Sigmoid colon (tissue), 7 donors: ENCODE results near the gene TNRC6A. TPM values are rescaled to one million over a fixed set of nuclear protein-coding genes. Genes with fewer than 3 reads are reported as not detected.

Experiments used
- DNase-seq: peaks from one replicate; pipeline ENCODE4 v3.0.0-alpha.2; 2019
- H3K27ac ChIP-seq, 4 donors: fragments of 200-600 bp; sonication (generic); one replicate each; pipeline ENCODE4 v1.5.1; 2016 to 2019; ENCODE audit warnings: mild to moderate bottlenecking in 1 of 4
- H3K27me3 ChIP-seq, 3 donors: fragments of 200-600 bp; sonication (generic); one replicate each; pipeline ENCODE4 v1.5.1; 2019; ENCODE audit warnings: mild to moderate bottlenecking in 1 of 3
- H3K36me3 ChIP-seq, 4 donors: fragments of 200-600 bp; sonication (generic); one replicate each; pipeline ENCODE4 v1.5.1; 2016 to 2019
- H3K4me1 ChIP-seq, 4 donors: fragments of 200-600 bp; sonication (generic); one replicate each; pipeline ENCODE4 v1.5.1; 2017 to 2019
- H3K4me3 ChIP-seq, 4 donors: fragments of 200-600 bp; sonication (generic); one replicate each; pipeline ENCODE4 v1.5.1; 2017 to 2019; ENCODE audit warnings: mild to moderate bottlenecking in 2 of 4, moderate library complexity in 1 of 4
- H3K9me3 ChIP-seq, 4 donors: fragments of 200-600 bp in 3 of 4; sonication (generic) in 3 of 4; one replicate each; pipeline versions ENCODE4 v1.5.1 to v1.6.1; 2013 to 2019
- CTCF ChIP-seq, 4 experiments: fragments of 450-650 bp in 3 of 4; fragments of 200-600 bp in 1 of 4; IDR thresholded peaks; one replicate each; pipeline ENCODE4 v1.5.1; 2016 to 2019; ENCODE audit warnings: antibody characterized with exemption in 4 of 4, mild to moderate bottlenecking in 3 of 4, moderate library complexity in 2 of 4
- EP300 ChIP-seq, 4 donors: sonication (generic); formaldehyde crosslinking; IDR thresholded peaks; one replicate each; pipeline ENCODE4 v1.6.1; 2017; ENCODE audit warnings: antibody characterized with exemption in 4 of 4
- POLR2A ChIP-seq, 2 donors: fragments of 450-650 bp; IDR thresholded peaks; one replicate each; pipeline ENCODE4 v1.6.1; 2016; ENCODE audit warnings: antibody characterized with exemption in 2 of 2, mild to moderate bottlenecking in 2 of 2, moderate library complexity in 2 of 2
- POLR2AphosphoS5 ChIP-seq, 4 donors: sonication (generic); formaldehyde crosslinking; IDR thresholded peaks; one replicate each; pipeline ENCODE4 v1.6.1; 2017; ENCODE audit warnings: antibody characterized with exemption in 4 of 4
- WGBS, 2 donors: extraction: QIAGEN DNeasy Blood & Tissue Kit; methylation state at CpG; one replicate each; pipeline ENCODE4 v1.1.7; 2013; 5-methylcytosine and 5-hydroxymethylcytosine counted together
- intact Hi-C: fragments of 100-400 bp; cut with DNase I; formaldehyde crosslinking; loops from one replicate; pipeline ENCODE4 v1.15.1; 2023
- polyA plus RNA-seq, 3 donors: library from polyadenylated mRNA; stranded (reverse); fragments of 200-250 nt; gene quantifications; one replicate each; pipeline ENCODE4 v1.2.3, GENCODE V29; 2013
- total RNA-seq, 4 donors: library from RNA; depleted of rRNA; stranded (reverse); fragments of >200 nt; gene quantifications; one replicate each; pipeline ENCODE4 v1.1.0, GENCODE V29; 2016
- donor health status: healthy with polysubstance abuse.
- donor health status: Bipolar disorder and iron deficiency.
- donor health status: healthy.

TNRC6A gene
- total and polyA plus RNA-seq, 7 donors = 4.6 to 129 (median 42.8) TPM

- no peaks in the 10 kb centered on the region for H3K9me3 ChIP-seq
- intact Hi-C loops = loop anchor here (5.0 kb wide), 1 partner anchor 43 kb away; no protein-coding TSS in a partner anchor
- peaks cover 0 to 89% (median 77%) of the 10 kb centered on the region in 4 donors for H3K4me1 ChIP-seq
- no peaks in the 10 kb centered on the region for H3K27me3 ChIP-seq
- no peak overlapping the region for H3K4me3 ChIP-seq
- peaks cover 0 to 31% (median 20%) of the 10 kb centered on the region in 4 donors for H3K36me3 ChIP-seq
- no peak for TF ChIP-seq POLR2A (IDR thresholded peaks at IDR 0.05)
- TF ChIP-seq CTCF (IDR thresholded peaks at IDR 0.05) = no peak
- TF ChIP-seq EP300 (IDR thresholded peaks at IDR 0.05) = no peak
- no peak for TF ChIP-seq POLR2AphosphoS5 (IDR thresholded peaks at IDR 0.05)
- peak overlapping the region; percentile 47 to 80 (median 73) for H3K27ac ChIP-seq
- peak; percentile 82 for DNase-seq
These were observed 46.0 kb downstream of the TNRC6A start for GRCh38 chr16:24775455-24775854.

- peak; percentile 75 for DNase-seq
- peaks cover 0 to 43% (median 23%) of the 10 kb centered on the region in 4 donors for H3K36me3 ChIP-seq
These were observed 47.2 kb downstream of the TNRC6A start for GRCh38 chr16:24776501-24777220.

GRCh38 chr16:24778671-24779070 lies 49.2 kb downstream of the TNRC6A start:
- Histone ChIP-seq H3K27me3 (no peaks in the 10 kb centered on the region), H3K4me3 (no peak overlapping the region), H3K36me3 (peaks cover 9 to 63% (median 30%) of the 10 kb centered on the region in 4 donors), H3K27ac (peak overlapping the region in 3 of 4 donors; percentile 5 to 80 (median 80)), H3K4me1 (peaks cover 0 to 69% (median 59%) of the 10 kb centered on the region in 4 donors), H3K9me3 (no peaks in the 10 kb centered on the region)
- TF ChIP-seq EP300 (IDR thresholded peaks at IDR 0.05) (no peak), CTCF (IDR thresholded peaks at IDR 0.05) (no peak), POLR2AphosphoS5 (IDR thresholded peaks at IDR 0.05) (no peak), POLR2A (IDR thresholded peaks at IDR 0.05) (no peak)
- DNase-seq = no peak
- WGBS, 2 donors = 93 to 96% methylated on average over 1 of the region's 1 CpG
- intact Hi-C loops = loop anchor here (5.0 kb wide), 1 partner anchor 46 kb away; no protein-coding TSS in a partner anchor

More at GRCh38 chr16:24776501-24777220, 47.2 kb downstream of the TNRC6A start:
- intact Hi-C loops = loop anchor here (1.0 to 5.0 kb wide), 2 partner anchors 44 to 75 kb away; no protein-coding TSS in a partner anchor
- Histone ChIP-seq H3K27me3 (no peaks in the 10 kb centered on the region), H3K4me3 (no peak overlapping the region), H3K27ac (peak overlapping the region; percentile 47 to 80 (median 73)), H3K4me1 (peaks cover 0 to 89% (median 72%) of the 10 kb centered on the region in 4 donors), H3K9me3 (no peaks in the 10 kb centered on the region)
- TF ChIP-seq POLR2AphosphoS5 (IDR thresholded peaks at IDR 0.05) = peak in 1 of 4 donors; percentile 19
- TF ChIP-seq POLR2A (IDR thresholded peaks at IDR 0.05) = no peak
- WGBS, 2 donors = 91 to 92% methylated on average over 12 of the region's 12 CpGs

GRCh38 chr16:24781256-24781655 lies 51.8 kb downstream of the TNRC6A start:
- intact Hi-C loops = no loop called here
- H3K4me3 ChIP-seq = no peak overlapping the region
- H3K27me3 ChIP-seq = no peaks in the 10 kb centered on the region
- no peaks in the 10 kb centered on the region for H3K9me3 ChIP-seq
- peak overlapping the region in 1 of 4 donors; percentile 22 for H3K27ac ChIP-seq
- H3K4me1 ChIP-seq = peaks cover 0 to 60% (median 54%) of the 10 kb centered on the region in 4 donors
- H3K36me3 ChIP-seq = peaks cover 9 to 67% (median 30%) of the 10 kb centered on the region in 4 donors
- WGBS, 2 donors = 97 to 99% methylated on average over 2 of the region's 2 CpGs
- DNase-seq = no peak
- TF ChIP-seq EP300 (IDR thresholded peaks at IDR 0.05) (no peak), CTCF (IDR thresholded peaks at IDR 0.05) (no peak), POLR2AphosphoS5 (IDR thresholded peaks at IDR 0.05) (no peak), POLR2A (IDR thresholded peaks at IDR 0.05) (no peak)

- intact Hi-C loops = no loop called here
- peaks cover 9 to 72% (median 22%) of the 10 kb centered on the region in 4 donors for H3K36me3 ChIP-seq
- H3K4me1 ChIP-seq = peaks cover 0 to 45% (median 28%) of the 10 kb centered on the region in 4 donors
- WGBS, 2 donors = 84 to 93% methylated on average over 3 of the region's 3 CpGs
- no peak overlapping the region for H3K4me3 ChIP-seq
- H3K27ac ChIP-seq = no peak overlapping the region
- no peaks in the 10 kb centered on the region for H3K27me3 ChIP-seq
- no peak for DNase-seq
- no peak for TF ChIP-seq POLR2AphosphoS5 (IDR thresholded peaks at IDR 0.05)
- H3K9me3 ChIP-seq = no peaks in the 10 kb centered on the region
These were observed 54.7 kb downstream of the TNRC6A start for GRCh38 chr16:24784121-24784520.
